Panc1 (cell line): ENCODE data around the gene RXFP4. TPM values are rescaled to one million over a fixed set of nuclear protein-coding genes. Genes with fewer than 3 reads are reported as not detected.
A peak's percentile ranks its signal among the peaks of the same experiment; 100 is the strongest.

ENCODE experiments used
- ATAC-seq: fragments of 200-7000 bp; cut with Tn5 transposase; 2 replicates; pipeline ENCODE4 v1.9.1; 2020; ENCODE audit warnings: mild to moderate bottlenecking, moderate library complexity
- BruUV-seq: library from RNA; stranded (reverse); fragments of 400-500 nt; replicated peaks from 2 replicates; lab custom pipeline; 2021; lab: Mats Ljungman, UMichigan
- CTCF ChIA-PET: fragments of 300-600 bp; sonication (Branson Sonifier 250); formaldehyde crosslinking; loops from one replicate; lab custom pipeline; 2022; ENCODE audit warnings: antibody characterized with exemption; lab: Charles Lee
- POLR2A ChIA-PET: fragments of 300-600 bp; sonication (Branson Sonifier 250); formaldehyde crosslinking; loops from one replicate; lab custom pipeline; 2022; ENCODE audit warnings: antibody characterized with exemption; lab: Charles Lee
- DNase-seq: peaks from one replicate; pipeline ENCODE4 v3.0.0-alpha.2; 2010; ENCODE audit warnings: low read depth, low spot score
- H3K27ac ChIP-seq: 2 replicates; pipeline ENCODE4 v1.5.1; 2011; ENCODE audit warnings: mild to moderate bottlenecking, low read length, inconsistent platforms
- H3K27me3 ChIP-seq: fragments of 200-500 bp; sonication (Bioruptor generic); 2 replicates; pipeline ENCODE4 v1.6.0; 2014; ENCODE audit warnings: low read length, inconsistent platforms; ENCODE audit not compliant: control insufficient read depth, insufficient read depth
- H3K36me3 ChIP-seq: fragments of 200-500 bp; sonication (Bioruptor generic); 2 replicates; pipeline ENCODE4 v1.5.1; 2014; ENCODE audit warnings: inconsistent platforms, mild to moderate bottlenecking, low read length, moderate library complexity; ENCODE audit not compliant: control insufficient read depth, insufficient read depth
- H3K4me1 ChIP-seq: 2 replicates; pipeline ENCODE4 v1.5.1; 2011; ENCODE audit warnings: inconsistent platforms, mild to moderate bottlenecking, low read length, moderate library complexity; ENCODE audit not compliant: control insufficient read depth, insufficient read depth
- H3K4me3 ChIP-seq, 2 experiments: 2 replicates each; pipeline ENCODE4 v1.5.1; 2011 to 2012; ENCODE audit warnings: low read depth in 2 of 2, low read length in 2 of 2, mild to moderate bottlenecking in 2 of 2, inconsistent platforms in 1 of 2, moderate library complexity in 1 of 2
- H3K9me3 ChIP-seq: fragments of 200-500 bp; sonication (Bioruptor generic); 2 replicates; pipeline ENCODE4 v1.5.1; 2014; ENCODE audit warnings: low read depth, mild to moderate bottlenecking, inconsistent platforms, low read length, moderate library complexity; ENCODE audit not compliant: control insufficient read depth, insufficient read depth
- POLR2AphosphoS5 ChIP-seq: IDR thresholded peaks from 2 replicates; pipeline ENCODE4 v1.6.1; 2012; ENCODE audit warnings: mild to moderate bottlenecking, low read depth, low read length, moderate library complexity
- SIN3A ChIP-seq: IDR thresholded peaks from 2 replicates; pipeline ENCODE4 v1.6.1; 2012; ENCODE audit warnings: low read depth, mild to moderate bottlenecking, low read length, moderate library complexity, borderline replicate concordance; ENCODE audit not compliant: insufficient read depth
- TCF7L2 ChIP-seq: IDR thresholded peaks from 2 replicates; pipeline ENCODE4 v1.6.1; 2011; ENCODE audit warnings: mild to moderate bottlenecking, low read depth, low read length, inconsistent platforms
- in situ Hi-C: cut with HindIII; loops from 2 replicates; pipeline ENCODE4 v1.10.0; 2016; ENCODE audit warnings: low sequenced_read_pairs, low pct_unique_long_range_greater_than_20kb
- intact Hi-C: fragments of 100-400 bp; cut with micrococcal nuclease; formaldehyde crosslinking; loops from one replicate; pipeline ENCODE4 v1.10.0; 2022; ENCODE audit not compliant: unreplicated experiment
- total RNA-seq: library from RNA; stranded (reverse); gene quantifications from one replicate; pipeline ENCODE4 v1.2.1, GENCODE V29; 2021; ENCODE audit not compliant: unreplicated experiment
- TF ChIP-seq, protein P1 (sequence below), 2 experiments: IDR thresholded peaks; 2 replicates each; pipeline ENCODE4 v1.6.1; 2011 to 2012; ENCODE audit warnings: low read depth in 2 of 2, control low read depth in 1 of 2, low read length in 1 of 2, mild to moderate bottlenecking in 1 of 2, moderate library complexity in 1 of 2; ENCODE audit not compliant: insufficient read depth in 1 of 2
- TF ChIP-seq, protein P2 (sequence below): fragments of 450-650 bp; IDR thresholded peaks from 2 replicates; pipeline ENCODE4 v1.5.1; 2017; ENCODE audit warnings: mild to moderate bottlenecking

Gene RXFP4
- total RNA-seq, 1 experiment from 2014 or later = 8.0 TPM

DNA sequence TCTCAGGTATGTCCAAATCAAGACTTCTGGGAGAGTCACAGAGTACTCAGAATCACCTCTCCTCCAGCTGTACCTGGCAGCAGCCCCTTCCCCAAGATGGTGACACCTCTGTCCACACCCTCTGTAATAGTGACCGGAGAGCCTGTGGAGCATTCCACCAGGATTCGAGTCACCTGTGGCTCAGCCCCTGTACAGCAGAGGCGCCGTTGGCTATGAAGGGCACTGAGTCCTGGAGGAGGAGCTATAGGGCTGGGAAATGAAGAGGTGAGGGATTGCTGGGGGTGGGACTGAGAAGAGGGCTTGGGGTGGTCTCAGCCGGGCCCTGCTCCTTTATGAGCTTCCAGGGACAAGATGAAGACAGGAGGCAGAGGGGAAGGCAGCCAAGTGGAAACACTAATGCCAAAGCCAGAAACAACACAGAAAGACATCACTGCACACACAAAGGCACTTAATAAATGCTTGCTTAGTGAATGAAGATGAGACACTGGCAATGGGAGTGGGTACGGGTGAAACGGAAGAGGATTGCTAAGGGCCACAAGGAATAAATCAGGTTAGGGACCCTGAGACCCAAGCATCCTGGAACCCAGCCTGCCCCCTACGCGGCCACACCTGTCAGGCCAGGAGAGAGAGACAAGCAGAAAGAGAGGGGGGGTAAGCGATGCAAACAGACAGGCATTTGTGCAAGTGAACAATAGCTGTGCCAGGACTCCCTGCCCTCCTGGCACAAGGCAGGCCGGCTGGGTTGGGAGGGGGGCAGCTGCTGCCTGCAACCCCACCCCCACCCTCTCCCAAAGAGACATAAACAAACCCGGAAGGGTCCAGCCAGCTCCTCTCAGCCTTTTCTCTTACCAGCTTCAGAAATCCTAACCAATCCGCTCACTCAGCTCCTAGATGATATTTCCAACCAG, 33.0 kb downstream of the RXFP4 start:
- CTCF ChIA-PET = interaction anchor here (1.5 kb wide), 1 partner anchor 37 kb away, joined by 3 read pairs; no protein-coding TSS in a partner anchor
- Histone ChIP-seq H3K36me3 (peaks cover 2% of the 10 kb centered on the region; the same call in 1 of the 2 replicates), H3K27me3 (no peaks in the 10 kb centered on the region), H3K27ac (peak overlapping the region; percentile 99), H3K9me3 (no peaks in the 10 kb centered on the region), H3K4me1 (peaks cover 67% of the 10 kb centered on the region), H3K4me3 (peak overlapping the region; percentile 82 to 89; a peak in 3 of 4 replicates)
- TF ChIP-seq POLR2AphosphoS5 = no peak
- TF ChIP-seq, protein P1, sequence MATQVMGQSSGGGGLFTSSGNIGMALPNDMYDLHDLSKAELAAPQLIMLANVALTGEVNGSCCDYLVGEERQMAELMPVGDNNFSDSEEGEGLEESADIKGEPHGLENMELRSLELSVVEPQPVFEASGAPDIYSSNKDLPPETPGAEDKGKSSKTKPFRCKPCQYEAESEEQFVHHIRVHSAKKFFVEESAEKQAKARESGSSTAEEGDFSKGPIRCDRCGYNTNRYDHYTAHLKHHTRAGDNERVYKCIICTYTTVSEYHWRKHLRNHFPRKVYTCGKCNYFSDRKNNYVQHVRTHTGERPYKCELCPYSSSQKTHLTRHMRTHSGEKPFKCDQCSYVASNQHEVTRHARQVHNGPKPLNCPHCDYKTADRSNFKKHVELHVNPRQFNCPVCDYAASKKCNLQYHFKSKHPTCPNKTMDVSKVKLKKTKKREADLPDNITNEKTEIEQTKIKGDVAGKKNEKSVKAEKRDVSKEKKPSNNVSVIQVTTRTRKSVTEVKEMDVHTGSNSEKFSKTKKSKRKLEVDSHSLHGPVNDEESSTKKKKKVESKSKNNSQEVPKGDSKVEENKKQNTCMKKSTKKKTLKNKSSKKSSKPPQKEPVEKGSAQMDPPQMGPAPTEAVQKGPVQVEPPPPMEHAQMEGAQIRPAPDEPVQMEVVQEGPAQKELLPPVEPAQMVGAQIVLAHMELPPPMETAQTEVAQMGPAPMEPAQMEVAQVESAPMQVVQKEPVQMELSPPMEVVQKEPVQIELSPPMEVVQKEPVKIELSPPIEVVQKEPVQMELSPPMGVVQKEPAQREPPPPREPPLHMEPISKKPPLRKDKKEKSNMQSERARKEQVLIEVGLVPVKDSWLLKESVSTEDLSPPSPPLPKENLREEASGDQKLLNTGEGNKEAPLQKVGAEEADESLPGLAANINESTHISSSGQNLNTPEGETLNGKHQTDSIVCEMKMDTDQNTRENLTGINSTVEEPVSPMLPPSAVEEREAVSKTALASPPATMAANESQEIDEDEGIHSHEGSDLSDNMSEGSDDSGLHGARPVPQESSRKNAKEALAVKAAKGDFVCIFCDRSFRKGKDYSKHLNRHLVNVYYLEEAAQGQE (IDR thresholded peaks at IDR 0.05; ENCODE audit: insufficient read depth in 1 of 2, low read depth in 2 of 2, low read length in 1 of 2) = no peak
- TF ChIP-seq, protein P2, sequence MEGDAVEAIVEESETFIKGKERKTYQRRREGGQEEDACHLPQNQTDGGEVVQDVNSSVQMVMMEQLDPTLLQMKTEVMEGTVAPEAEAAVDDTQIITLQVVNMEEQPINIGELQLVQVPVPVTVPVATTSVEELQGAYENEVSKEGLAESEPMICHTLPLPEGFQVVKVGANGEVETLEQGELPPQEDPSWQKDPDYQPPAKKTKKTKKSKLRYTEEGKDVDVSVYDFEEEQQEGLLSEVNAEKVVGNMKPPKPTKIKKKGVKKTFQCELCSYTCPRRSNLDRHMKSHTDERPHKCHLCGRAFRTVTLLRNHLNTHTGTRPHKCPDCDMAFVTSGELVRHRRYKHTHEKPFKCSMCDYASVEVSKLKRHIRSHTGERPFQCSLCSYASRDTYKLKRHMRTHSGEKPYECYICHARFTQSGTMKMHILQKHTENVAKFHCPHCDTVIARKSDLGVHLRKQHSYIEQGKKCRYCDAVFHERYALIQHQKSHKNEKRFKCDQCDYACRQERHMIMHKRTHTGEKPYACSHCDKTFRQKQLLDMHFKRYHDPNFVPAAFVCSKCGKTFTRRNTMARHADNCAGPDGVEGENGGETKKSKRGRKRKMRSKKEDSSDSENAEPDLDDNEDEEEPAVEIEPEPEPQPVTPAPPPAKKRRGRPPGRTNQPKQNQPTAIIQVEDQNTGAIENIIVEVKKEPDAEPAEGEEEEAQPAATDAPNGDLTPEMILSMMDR = no peak
- TF ChIP-seq SIN3A = 0 out of 2 replicates have a peak, but pooled peaks have one; percentile 21
- TF ChIP-seq TCF7L2 = no peak
- no TSS peak for BruUV-seq
- POLR2A ChIA-PET = interaction anchor here (0.5 to 0.6 kb wide), 2 partner anchors 53 to 202 kb away, joined by 3 to 4 read pairs; no protein-coding TSS in a partner anchor
- no peak for ATAC-seq
- intact Hi-C loops (no loop called here), in situ Hi-C loops (no loop called here)
- DNase-seq = no peak

DNA sequence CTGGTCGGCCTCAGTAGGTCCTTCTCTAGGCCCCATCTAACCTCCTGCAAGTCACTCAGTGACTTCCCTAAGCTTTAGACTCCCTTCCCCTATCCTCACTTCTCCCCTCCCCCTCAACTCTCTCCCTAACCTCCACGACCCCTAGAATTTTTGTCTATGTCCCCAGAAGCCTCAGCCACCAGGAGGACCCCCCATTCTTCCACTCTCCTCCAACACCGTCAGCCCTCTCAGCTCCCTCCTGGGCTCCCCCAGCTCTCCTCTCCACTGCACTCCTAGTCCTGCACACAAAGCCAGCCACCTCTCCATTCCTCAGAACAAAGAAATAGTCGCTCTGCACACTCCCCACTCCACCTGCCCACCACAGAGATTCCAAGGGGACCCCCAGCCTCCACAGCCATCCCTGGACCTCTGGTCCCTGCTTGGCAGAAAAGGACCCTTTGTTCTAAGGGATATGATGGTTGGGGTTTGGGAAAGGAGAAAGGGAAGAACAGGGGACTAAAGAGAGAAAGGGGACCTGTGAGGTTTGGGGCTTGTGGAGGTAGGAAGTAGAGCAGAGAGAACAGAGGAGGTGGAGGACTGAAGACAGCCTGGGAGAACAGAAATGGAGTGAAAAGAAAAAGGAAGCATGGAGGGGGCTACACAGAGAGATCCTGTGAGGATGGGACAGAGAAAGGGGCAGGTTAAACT, 34.1 kb downstream of the RXFP4 start:
- H3K36me3 ChIP-seq = peaks cover 2% of the 10 kb centered on the region; the same call in 1 of the 2 replicates
- intact Hi-C loops (no loop called here), in situ Hi-C loops (no loop called here)
- no TSS peak for BruUV-seq
- H3K27ac ChIP-seq = peak overlapping the region; percentile 99
- no peaks in the 10 kb centered on the region for H3K9me3 ChIP-seq
- TF ChIP-seq TCF7L2 (no peak), POLR2AphosphoS5 (no peak), SIN3A (no peak)
- TF ChIP-seq, protein P2 = no peak
- TF ChIP-seq, protein P1 (IDR thresholded peaks at IDR 0.05; ENCODE audit: insufficient read depth in 1 of 2, low read depth in 2 of 2, low read length in 1 of 2) = no peak
- H3K27me3 ChIP-seq = no peaks in the 10 kb centered on the region
- POLR2A ChIA-PET = interaction anchor here (0.5 to 0.6 kb wide), 2 partner anchors 52 to 201 kb away, joined by 3 to 4 read pairs; no protein-coding TSS in a partner anchor
- peaks cover 67% of the 10 kb centered on the region for H3K4me1 ChIP-seq
- ATAC-seq (no peak), DNase-seq (no peak)
- H3K4me3 ChIP-seq = peak overlapping the region; percentile 82 to 89
- CTCF ChIA-PET = interaction anchor here (0.6 to 1.5 kb wide), 3 partner anchors 13 to 38 kb away, joined by 3 to 4 read pairs (median 3); no protein-coding TSS in a partner anchor
